HG03196 (cell line): ENCODE data around the gene UGT1A6.
"Not testable (repeated sequence)": the region's sequence is repeated elsewhere in the genome, so short reads cannot be mapped to it uniquely, and the experiment has no call there.

Source experiments
- ATAC-seq: cut with Tn5 transposase; IDR thresholded peaks from one replicate; pipeline ENCODE4 v1.9.1; 2021; ENCODE audit not compliant: unreplicated experiment

Gene UGT1A6

GRCh38 chr2:233692648-233693047, at the start of gene UGT1A6:
Gene UGT1A6 (plus strand): TSS chr2:233692890. CDS start chr2:233693005, 115 bp downstream.
- no peak for ATAC-seq

GRCh38 chr2:233643128-233643527, 49.6 kb upstream of the UGT1A6 start:
- ATAC-seq = no peak

- ATAC-seq = not testable (repeated sequence)
Observed at GRCh38 chr2:233646033-233646432, 46.7 kb upstream of the UGT1A6 start.

DNA sequence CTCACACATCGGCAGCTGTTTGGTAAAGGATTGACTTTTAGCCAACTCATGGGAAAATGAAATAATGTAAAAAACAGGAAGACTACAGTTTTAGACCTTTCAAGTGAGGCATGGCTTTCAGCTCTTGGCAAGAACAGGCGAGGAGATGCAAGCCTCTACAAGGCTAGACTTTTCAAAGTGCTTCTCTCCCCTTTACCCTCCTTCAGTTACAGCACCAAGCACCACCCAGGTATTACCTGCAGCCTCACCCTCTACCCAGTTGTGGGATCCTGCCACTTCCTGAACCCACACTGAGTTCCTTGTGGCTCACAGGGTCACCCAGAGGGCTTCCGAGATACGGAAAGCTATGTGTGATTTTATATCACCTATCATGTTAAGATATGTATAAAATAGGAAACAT, 41.7 kb upstream of the UGT1A6 start:
- ATAC-seq = no peak

GRCh38 chr2:233651430-233651829, 41.3 kb upstream of the UGT1A6 start:
- ATAC-seq = no peak

GRCh38 chr2:233654501-233654900, 38.2 kb upstream of the UGT1A6 start:
- ATAC-seq = no peak

GRCh38 chr2:233655043-233655442, 37.6 kb upstream of the UGT1A6 start:
- no peak for ATAC-seq

DNA sequence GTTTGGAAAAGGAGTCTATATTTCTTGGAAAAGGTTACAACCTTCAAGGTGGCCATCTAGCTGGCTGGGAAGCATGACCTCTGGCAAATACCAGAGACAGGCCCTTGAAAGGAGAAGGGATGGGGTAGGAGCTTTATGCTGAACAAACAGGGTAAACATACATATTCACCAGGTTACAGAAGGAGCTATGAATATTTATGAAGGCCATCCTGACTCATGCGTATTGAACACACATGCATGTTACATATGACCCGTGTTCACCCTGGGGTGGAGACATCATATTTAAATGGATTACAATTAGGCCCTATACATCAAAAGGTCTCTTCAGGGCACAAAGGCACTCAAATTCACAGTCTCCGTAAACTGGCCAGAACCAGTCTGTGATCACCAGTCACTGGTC, 36.7 kb upstream of the UGT1A6 start:
- not testable (repeated sequence) for ATAC-seq

DNA sequence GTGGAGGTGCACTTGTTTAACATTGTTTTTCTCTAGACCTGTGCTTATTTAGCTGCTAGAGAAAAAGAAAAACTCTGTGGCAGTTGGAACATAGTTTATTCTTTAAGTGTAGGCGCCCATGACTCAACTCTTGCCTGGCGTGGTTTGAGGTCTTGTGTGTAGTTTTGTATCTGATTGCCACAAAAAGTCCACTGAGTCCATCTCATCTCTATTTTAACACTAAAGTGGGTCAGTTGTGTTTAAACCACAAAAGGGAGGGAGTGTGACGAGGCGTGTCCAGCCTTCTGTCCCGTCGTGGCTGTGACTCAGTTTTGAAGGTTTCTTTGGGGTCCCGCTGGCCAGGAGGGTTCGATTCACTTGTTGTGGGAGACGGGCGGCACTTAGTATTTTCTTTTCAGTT, 36.2 kb upstream of the UGT1A6 start:
- no peak for ATAC-seq

DNA sequence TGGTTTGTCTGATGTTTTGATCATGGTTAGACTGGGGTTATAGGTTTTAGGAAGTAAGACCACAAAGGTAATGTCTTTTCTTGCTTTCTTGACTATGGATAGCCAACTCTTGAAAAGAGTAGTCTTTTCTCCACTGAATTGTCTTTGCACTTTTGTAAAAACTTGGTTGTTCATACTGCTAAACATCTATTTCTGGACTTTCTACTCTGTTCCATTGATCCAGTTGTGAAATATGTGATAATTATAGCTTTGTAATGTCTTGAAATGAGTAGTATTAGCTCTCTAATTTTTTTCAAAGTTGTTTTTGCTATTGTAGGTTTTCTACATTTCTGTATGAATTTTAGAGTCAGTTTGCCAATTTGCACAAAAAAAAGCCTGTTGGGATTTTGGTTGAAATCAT, 34.1 kb upstream of the UGT1A6 start:
- no peak for ATAC-seq

- ATAC-seq = no peak
Observed at GRCh38 chr2:233663911-233664310, 28.8 kb upstream of the UGT1A6 start.

DNA sequence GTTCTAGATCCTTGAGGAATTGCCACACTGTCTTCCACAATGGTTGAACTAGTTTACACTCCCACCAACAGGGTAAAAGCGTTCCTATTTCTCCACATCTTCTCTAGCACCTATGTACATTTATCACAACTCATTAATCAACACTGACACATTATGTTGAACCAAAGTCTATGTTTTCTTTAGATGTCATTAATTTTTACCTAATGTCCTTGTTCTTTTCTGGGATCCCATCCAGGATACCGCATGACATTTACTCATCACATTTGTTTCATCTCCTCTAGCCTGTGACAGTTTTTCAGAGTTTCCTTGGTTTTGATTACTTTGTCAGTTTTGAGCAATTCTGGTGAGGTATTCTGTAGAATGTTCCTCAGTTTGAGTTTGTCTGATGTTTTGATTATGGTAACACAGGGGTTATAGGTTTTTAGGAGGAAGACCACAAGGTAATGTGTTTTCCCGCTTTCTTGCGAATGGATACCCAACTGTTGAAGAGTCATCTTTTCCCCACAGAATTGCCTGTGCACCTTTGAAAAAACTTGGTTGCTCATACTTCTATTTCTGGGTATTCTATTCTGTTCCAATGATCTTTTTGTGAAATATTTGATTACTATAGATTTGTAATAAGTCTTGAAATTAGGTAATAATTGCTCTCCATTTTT, 24.0 kb upstream of the UGT1A6 start:
- ATAC-seq = no peak

DNA sequence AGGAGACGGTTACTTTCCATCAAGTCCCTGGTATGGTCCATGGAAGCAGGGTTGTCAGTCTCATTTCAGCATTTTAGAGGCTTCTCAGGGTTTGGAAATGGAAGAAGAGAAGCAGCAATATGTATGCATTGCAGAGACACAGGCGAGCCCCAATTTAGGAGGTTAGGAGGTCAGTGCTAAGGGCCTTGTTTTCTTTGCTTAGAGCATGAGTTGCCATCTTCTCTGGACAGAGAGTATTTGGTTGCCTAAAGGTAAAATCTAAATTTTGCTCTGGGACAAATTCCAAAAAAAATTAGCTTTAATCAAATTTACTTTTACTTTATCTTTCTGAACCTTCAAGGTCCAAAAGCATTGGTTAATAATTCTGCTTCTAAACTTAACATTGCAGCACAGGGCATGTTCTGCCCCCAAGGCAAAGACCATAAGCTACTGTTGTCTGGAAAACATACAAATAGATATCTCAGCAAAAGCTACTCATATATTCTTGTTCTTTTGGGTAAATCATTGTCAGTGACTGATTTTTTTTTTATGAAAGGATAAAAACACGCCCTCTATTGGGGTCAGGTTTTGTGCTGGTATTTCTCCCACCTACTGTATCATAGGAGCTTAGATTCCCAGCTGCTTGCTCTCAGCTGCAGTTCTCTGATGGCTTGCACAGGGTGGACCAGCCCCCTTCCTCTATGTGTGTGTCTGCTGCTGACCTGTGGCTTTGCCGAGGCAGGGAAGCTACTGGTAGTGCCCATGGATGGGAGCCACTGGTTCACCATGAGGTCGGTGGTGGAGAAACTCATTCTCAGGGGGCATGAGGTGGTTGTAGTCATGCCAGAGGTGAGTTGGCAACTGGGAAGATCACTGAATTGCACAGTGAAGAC, 21.2 kb upstream of the UGT1A6 start, which contains the start of gene UGT1A9:
TSS of gene UGT1A9 (plus strand) at position 609 of the 872 bp plus-strand sequence. CDS start at position 646, 37 bp downstream.
- ATAC-seq = no peak

DNA sequence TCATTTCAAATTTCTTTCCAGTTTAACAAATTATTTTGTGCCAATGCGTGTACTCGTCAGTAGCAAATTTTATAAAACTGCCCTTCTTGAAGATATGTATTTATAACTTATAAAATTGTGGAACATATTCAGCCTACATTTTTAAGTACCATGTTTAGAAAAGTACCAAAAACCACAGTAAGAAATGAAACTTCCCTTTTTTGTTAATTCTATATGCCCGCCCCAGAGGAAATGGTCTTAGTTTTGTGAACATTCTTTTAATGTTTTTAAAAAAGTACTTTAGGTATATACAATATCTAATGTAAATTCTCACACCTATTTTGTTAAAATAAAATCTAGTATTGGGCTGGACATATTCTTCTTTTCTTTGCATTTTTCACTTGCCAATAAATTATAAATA, 19.8 kb upstream of the UGT1A6 start:
- ATAC-seq = no peak

DNA sequence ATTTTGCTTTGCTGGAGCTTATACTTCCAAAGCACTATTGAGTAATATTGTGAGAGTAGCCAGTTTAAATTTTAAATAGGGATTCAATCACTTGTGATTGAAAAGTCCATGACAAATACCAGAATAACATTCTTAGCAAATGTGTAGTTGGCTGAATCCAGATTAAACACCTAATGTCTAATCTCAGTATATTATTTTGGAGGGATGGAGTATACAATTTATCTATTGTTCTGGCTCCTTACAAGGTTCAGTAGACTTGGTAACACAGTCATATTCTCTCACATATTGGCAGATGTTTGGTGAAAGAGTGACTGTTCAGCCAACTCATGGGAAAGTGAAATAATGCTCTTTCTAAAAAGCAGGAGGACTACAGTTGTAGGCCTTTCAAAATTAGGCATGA, 18.8 kb upstream of the UGT1A6 start:
- ATAC-seq = no peak

- no peak for ATAC-seq
Observed at GRCh38 chr2:233674314-233674713, 18.4 kb upstream of the UGT1A6 start.

DNA sequence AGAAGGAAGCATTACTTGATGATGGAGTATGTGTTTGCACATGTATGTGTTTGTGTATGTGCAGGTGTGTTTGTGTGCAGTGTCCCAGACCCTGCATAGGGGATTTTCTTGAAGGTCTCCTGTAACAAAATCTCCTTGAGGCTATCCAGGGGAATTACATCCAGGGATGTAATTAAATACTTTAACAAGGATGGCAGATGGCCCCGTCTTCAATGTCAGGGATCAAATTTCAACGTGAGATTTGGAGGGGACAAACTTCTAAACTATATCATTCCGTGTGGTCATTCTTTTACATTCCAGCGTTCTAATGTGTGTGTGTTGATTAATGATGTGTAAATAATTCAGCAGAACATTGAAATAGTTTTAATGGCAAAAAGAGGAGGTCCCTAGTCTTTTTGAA, 17.7 kb upstream of the UGT1A6 start:
- ATAC-seq = no peak

DNA sequence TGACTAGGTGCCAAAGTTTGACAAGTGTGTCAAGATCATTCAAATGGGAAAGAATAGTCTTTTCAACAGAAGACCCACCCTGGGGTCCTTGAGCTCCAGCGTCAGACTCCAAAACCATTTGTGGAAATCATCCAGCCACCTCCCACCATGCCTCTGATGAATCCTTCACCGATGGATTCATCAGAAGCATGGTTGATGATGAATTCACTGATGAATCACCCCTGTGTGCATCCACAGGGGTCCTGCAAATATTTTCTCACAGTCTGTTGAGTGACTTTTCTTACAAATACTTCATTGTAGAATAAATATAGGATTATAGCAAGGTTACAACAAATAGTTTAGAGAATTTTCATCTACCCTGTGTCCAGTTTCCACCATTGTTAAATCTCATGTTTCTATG, 16.6 kb upstream of the UGT1A6 start:
- ATAC-seq = no peak

GRCh38 chr2:233679196-233679595, 13.5 kb upstream of the UGT1A6 start:
- ATAC-seq = no peak

- no peak for ATAC-seq
Observed at GRCh38 chr2:233680361-233681045, 12.2 kb upstream of the UGT1A6 start.

GRCh38 chr2:233681521-233682099, 11.1 kb upstream of the UGT1A6 start, which contains the start of gene UGT1A7:
Gene UGT1A7 (plus strand): TSS chr2:233681901. CDS start chr2:233681938, 37 bp downstream.
- no peak for ATAC-seq
